T-helper 1 cell treated with Interleukin-12 subunit alpha and Interleukin-12 subunit beta and Interleukin-4 antibody, amounts not matched to agents 30 ng/mL and 1 ng/mL, for 36 hours (primary cell): ENCODE data around the gene BTN1A1. TPM values are rescaled to one million over a fixed set of nuclear protein-coding genes. Genes with fewer than 3 reads are reported as not detected.
"Not testable (repeated sequence)": the region's sequence is repeated elsewhere in the genome, so short reads cannot be mapped to it uniquely, and the experiment has no call there.

ENCODE experiments used
- intact Hi-C: fragments of 100-400 bp; cut with micrococcal nuclease; formaldehyde crosslinking; loops from one replicate; pipeline ENCODE4 v1.15.1; 2024
- total RNA-seq: library from RNA; stranded (reverse); gene quantifications from 2 replicates; pipeline ENCODE4 v1.2.3, GENCODE V29; 2022

Gene BTN1A1
- total RNA-seq, 1 donor from 2014 or later, result not detected

DNA sequence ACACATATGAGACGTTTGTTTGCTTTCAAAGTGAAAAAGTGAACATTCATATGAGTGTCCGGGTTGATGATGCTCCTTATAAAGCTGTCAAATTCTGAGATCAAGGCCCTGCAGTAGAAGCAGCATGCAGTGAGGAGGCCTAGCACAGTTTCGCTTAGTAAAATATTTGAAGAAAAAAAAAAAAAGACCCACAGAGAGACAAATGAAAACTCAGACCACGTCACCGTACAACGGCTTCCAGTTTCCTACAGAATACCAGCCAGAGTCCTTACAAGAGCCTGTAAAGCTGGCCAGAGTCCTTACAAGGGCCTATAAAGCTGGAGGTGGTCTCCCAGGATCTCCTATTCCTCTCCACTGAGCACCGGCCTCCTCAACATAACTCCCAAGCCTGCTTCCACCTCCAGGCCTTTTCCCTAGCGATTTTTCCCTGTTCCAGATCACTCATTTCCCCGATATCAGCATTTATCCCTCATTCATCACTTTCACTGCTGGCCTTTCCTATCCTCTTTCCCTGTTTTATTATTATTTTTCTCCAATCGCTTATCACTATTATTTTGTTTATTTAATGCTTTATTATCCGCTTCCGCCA is 36.6 kb downstream of the BTN1A1 start:
- intact Hi-C loops, result loop anchor here (1.0 to 5.0 kb wide), 16 partner anchors 15 to 1216 kb away; partner anchors contain the start of genes ABT1, BTN2A1, BTN2A2 and BTN3A1

GRCh38 chr6:26537160-26537845 is 37.2 kb downstream of the BTN1A1 start:
- intact Hi-C loops, result loop anchor here (1.0 to 5.0 kb wide), 16 partner anchors 16 to 1215 kb away; partner anchors contain the start of genes ABT1, BTN2A1, BTN2A2 and BTN3A1

DNA sequence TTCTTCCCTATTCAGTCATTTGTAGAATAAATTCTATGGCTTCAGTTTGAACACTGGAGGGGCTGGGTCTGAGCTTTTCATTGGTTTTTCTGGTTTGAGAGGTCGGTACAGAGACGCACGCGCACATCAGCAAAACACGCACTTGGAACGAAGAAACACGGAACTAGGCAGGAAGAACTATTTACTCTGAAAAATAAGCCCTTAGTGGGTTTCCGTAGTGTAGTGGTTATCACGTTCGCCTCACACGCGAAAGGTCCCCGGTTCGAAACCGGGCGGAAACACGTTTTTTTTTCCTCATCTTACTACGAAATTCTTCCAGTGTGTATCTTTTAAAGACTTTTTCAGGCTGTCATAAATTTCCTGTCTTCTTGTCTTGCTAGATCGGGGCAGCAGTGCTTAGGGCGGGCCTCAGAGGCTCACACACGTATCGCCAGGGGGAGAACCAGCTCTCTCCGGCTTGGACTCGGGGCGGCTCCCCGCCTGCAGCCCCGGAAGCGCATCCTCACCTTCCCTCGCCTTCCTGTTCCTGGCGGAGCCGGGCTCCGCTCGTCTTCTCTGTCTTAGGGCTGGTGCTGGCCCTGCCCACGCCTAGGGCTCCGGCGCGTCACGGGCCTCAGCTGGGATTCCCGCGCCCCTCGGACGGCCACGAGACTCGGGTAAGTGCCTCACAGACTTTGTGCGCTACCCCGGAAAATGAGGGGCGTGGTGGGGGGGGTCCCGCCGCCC is 37.9 kb downstream of the BTN1A1 start, which contains the start of gene HMGN4:
Gene HMGN4 (plus strand): TSS at position 521 of the 726 bp plus-strand sequence. CDS start 6,841 bp downstream, outside the sequence.
- intact Hi-C loops, result loop anchor here (1.0 to 5.0 kb wide), 20 partner anchors 15 to 1214 kb away; partner anchors contain the start of genes ABT1, BTN2A1, BTN2A2 and BTN3A1

- intact Hi-C loops, result loop anchor here (1.0 to 5.0 kb wide), 8 partner anchors 15 to 1214 kb away; partner anchors contain the start of genes BTN2A2 and BTN3A2
Observed at GRCh38 chr6:26538572-26538902, 38.4 kb downstream of the BTN1A1 start.

DNA sequence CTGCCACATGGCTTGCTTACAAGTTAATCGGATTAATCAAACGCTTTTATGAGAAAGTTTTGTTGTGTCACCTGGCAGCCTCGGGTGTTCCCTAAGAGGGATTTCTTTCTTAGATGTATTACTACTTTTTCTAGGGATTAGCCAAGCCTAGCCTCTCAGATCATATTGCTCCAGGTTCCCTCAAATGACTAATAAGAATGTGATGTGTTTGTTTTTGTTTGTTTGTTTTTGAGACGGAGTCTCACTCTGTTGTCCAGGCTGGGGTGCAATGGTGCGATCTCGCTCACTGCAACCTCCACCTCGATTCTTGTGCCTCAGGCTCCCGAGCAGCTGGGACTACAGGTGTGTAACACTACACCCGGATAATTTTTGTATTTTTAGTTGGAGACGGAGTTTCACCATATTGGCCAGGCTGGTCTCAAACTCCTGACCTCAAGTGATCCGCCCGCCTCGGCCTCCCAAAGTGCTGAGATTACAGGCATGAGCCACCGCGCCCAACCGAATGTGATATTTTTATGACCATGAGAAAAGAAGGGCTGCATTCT is 39.0 kb downstream of the BTN1A1 start:
- intact Hi-C loops, result loop anchor here (5.0 kb wide), 4 partner anchors 157 to 1213 kb away; partner anchors contain the start of gene BTN2A2

DNA sequence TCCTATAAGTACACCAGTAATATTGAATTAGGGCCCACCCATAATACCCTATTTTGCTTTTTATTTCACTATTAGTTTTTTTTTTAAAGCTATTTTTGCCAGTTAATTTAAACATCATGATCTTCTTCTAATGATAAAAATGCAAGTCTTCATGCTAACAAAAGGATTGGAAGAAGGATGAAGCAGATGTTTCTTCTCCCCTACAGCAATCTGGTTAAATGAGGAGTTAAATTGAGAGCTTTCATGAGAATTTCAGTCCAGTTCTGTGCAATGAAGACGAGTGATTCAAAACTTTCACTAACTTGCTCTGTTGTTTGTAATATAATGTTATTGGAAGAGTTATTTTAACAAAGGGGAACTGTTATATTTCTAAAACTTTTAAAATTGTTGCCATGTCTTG is 41.5 kb downstream of the BTN1A1 start:
- intact Hi-C loops, result no loop called here

DNA sequence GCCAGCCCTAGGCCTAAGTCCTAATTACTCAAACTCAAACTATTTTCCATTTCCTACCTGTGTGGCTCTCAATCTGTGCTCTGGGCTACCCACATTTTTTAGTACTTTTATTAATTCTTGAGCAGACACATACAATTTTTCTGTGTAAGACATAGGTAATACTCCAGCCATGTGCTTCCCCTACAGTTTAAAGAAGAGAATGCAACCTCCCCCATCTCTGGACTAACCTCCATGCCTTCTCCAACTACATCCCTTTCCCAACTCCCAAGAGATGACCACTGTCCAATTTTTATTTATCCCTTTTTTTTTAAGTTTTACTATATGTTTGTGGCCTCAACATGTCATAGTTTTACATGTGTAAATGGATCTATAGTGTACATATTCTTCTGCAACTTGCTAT is 43.9 kb downstream of the BTN1A1 start:
- intact Hi-C loops, result no loop called here

GRCh38 chr6:26544473-26544872 is 44.4 kb downstream of the BTN1A1 start:
- intact Hi-C loops, result no loop called here

GRCh38 chr6:26545627-26546026 is 45.5 kb downstream of the BTN1A1 start:
- intact Hi-C loops, result no loop called here

- intact Hi-C loops, result not testable (repeated sequence)
Observed at GRCh38 chr6:26547363-26547762, 47.3 kb downstream of the BTN1A1 start.

GRCh38 chr6:26550250-26550993 is 50.3 kb downstream of the BTN1A1 start:
- intact Hi-C loops, result loop anchor here (5.0 kb wide), 4 partner anchors 78 to 927 kb away; a partner anchor contains a TSS

DNA sequence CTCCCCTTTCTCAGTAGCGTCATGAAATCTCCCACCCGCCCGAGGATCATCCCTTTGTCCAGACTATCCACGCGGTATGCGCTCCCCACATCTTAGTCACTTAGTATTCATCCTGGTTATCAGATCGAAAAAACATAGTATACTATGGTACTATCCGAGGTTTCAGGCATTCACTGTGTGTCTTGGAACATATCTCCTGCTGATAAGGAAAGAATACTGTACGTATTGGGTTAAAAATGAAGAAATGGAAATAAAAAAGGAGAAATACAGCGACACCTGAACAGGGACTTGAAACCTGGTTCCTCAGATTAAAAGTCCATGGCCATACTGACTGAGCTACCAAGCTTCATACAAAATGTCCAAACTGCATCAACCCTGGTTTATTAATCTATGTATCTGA is 52.1 kb downstream of the BTN1A1 start:
- intact Hi-C loops, result loop anchor here (5.0 kb wide), 4 partner anchors 80 to 925 kb away; a partner anchor contains a TSS

DNA sequence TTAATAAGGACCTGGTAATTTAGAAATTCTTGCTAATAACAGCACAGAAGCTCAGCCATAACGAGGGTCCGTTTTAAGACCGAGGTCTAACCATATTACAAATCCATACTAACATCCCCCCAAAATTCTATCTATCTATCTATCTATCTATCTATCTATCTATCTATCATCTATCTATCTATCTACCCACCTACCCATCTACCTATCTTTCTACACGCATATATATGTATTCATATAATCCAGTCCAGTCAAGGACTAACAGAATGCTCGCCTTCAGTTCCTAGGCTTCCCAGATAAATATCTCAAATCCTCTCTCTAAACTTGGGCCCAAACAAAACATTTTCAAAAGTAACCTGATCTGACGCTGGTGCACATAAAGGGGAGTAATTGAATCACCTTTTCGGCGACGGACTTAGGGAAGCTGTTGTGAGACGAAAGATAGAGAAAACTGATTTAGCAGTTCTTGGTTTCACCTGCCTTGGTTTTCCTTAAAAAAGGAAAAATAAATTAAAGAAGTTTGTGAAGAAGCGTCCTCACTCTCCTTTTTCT is 52.6 kb downstream of the BTN1A1 start:
- intact Hi-C loops, result loop anchor here (1.0 to 5.0 kb wide), 11 partner anchors 14 to 1201 kb away; partner anchors contain the start of genes BTN2A1, BTN3A1 and HMGN4

- intact Hi-C loops, result loop anchor here (1.0 to 5.0 kb wide), 11 partner anchors 15 to 1200 kb away; partner anchors contain the start of genes BTN2A1, BTN3A1 and HMGN4
Observed at GRCh38 chr6:26553264-26553634, 53.1 kb downstream of the BTN1A1 start.

DNA sequence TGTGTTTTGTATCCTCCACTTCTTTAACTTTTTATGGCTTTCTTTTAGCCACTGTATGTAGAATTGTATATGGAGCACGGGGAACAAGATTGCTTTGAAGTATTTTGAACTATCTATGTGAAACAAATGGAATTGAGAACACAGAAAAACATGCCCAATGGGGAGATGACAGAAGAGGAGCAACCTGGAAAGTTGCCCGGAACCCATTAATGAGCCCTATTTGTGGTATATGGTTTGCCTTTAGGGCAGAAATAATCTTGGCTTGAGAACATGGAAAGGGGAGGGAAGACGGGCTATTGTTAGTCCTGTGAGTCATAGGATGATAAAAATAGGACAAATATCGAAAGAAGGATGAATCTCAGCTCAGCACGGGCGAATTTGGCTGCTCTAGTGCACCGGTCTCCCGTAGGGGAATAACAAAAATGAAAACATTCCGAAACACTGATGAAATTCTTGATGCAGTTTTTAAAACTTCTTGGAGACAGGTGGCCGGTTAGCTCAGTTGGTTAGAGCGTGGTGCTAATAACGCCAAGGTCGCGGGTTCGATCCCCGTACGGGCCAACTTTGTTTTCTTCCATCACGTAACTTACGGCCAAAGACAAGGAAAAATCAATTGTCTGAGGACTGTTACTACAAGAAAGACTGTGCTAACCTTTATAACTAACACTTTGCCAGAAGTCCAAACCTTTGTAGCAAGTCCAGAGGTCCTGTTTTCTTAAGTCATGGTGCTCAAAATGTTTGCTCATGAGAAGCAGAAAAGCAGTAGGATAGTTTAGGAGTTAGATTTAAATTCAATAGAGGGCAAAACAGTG is 53.7 kb downstream of the BTN1A1 start:
- intact Hi-C loops, result loop anchor here (1.0 to 5.0 kb wide), 16 partner anchors 14 to 1349 kb away; partner anchors contain the start of genes ABT1, BTN2A1, BTN3A1 and HMGN4

DNA sequence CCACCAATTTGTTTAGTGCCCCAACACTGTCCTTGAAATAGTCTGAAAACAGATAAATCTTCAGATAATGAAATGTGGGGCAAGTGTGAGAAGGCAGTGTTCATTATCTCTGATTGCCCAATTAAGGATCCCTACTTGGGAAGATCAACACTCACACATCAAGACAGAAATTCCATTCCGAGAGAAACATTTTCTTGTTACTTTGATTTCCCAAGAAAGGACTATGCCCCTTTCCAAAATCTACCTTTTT is 54.3 kb downstream of the BTN1A1 start:
- intact Hi-C loops, result loop anchor here (1.0 to 5.0 kb wide), 9 partner anchors 14 to 1348 kb away; partner anchors contain the start of gene ABT1

DNA sequence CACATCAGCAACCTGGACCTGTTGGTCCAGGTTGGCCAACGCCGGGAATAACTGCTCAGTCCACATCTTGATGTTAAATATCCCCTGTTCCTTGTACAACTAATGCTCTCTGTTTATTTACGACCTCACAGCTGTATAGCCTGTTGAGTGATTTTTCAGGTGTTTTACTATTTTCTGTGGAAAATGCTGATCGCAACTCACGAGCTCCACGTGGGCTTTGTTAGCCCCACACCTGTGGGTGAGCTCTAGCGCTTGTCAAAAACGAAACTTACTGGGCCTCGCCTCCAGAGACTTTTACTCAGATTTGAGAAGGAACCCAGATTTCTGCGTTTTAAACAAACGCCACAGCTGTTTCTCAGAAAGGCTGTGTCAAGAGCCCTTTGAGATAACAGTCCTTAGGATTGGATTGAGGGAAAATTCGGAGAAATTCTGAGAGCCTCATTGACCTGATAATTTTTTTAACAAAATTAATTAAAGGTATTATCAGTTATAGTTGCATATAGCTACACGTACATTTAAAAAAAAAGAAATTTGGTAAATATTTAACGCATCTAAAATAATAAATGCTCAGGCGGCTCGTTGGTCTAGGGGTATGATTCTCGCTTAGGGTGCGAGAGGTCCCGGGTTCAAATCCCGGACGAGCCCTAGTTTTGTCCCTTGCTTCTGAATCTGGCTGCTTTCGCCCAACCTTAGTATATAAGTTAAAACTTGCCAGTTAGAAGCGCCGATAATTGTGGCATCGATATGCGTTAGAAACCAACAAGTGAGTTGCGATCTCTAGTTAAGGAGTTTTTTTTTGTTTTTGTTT is 54.8 kb downstream of the BTN1A1 start:
- intact Hi-C loops, result loop anchor here (1.0 to 5.0 kb wide), 10 partner anchors 13 to 1348 kb away; partner anchors contain the start of gene ABT1

DNA sequence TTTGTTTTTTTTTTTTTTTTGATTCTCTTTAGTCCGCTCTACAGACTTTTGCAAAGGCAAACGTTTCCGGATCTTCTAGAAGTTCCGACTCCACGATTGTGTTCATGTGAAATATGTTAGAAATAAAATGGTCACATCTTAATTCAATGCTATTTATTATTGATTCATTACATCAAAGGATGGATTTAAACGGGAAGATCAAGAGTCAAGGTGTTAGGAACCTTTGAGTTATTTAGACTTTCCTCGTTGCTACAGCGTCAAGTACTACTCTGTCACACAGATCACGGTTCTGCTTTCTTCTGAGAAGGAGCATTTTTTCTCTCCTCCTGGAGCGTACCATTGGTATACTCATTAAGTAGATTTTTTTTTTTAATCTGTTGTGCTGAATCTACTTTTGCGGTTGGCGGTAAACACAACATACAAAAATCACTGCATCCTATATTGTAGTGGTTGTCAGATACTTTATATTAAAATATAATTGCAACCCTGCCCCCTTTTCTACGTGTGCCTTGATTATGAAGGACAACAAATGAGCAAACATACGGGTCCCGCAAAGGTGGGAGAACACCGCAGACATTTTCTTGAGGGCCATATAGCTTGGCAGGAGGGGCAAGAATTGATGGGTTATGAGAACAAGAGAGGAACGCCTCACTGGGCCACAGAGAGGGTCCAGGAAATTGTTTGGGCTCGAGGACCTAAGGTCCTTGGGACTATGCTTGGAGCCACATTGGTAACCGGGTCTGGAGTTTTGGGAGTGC is 55.6 kb downstream of the BTN1A1 start:
- intact Hi-C loops, result loop anchor here (1.0 to 2.0 kb wide), 2 partner anchors 228 to 1347 kb away; no protein-coding TSS in a partner anchor
